ENCODE data around the gene PTCRA. TPM values are rescaled to one million over a fixed set of nuclear protein-coding genes. Genes with fewer than 3 reads are reported as not detected.

The PTCRA gene
- total and polyA plus RNA-seq, 2 donors from 2014 or later: not detected

DNA sequence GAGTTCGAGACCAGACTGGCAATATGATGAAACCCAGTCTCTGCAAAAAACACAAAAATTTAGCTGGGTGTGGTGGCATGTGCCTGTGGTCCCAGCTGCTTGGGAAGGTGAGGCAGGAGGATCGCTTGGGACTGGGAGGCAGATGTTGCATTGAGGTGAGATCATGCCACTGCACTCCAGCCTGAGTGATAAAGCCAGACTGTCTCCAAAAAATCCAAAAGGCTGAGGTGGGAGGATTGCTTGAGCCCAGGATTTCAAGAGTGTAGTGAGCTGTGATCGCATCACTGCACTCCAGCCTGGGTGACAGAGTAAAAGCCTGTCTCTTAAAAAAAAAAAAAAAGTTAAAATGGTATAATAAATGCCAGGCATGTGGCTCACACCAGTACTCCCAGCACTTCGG, 1.3 kb upstream of the PTCRA start:
- Histone ChIP-seq H3K9ac (ENCODE audit: low read length in 3 of 3) (no peak overlapping the region), H3K9me3 (ENCODE audit: control insufficient read depth in 2 of 3, insufficient read depth in 1 of 3, low read length in 3 of 3) (no peaks in the 10 kb centered on the region), H3K4me3 (ENCODE audit: low read length in 3 of 3) (no peak overlapping the region), H3K27ac (ENCODE audit: low read depth in 2 of 2, low read length in 2 of 2) (no peak overlapping the region), H3K4me1 (ENCODE audit: control insufficient read depth in 2 of 3, insufficient read depth in 2 of 3, low read depth in 1 of 3, low read length in 3 of 3) (peaks cover 0 to 3% (median 0%) of the 10 kb centered on the region in 3 donors), H3K27me3 (ENCODE audit: control insufficient read depth, insufficient read depth, low read length) (no peaks in the 10 kb centered on the region), H3K36me3 (ENCODE audit: control insufficient read depth in 2 of 3, insufficient read depth in 3 of 3, low read length in 3 of 3) (no peaks in the 10 kb centered on the region)
- TF ChIP-seq, protein P1, sequence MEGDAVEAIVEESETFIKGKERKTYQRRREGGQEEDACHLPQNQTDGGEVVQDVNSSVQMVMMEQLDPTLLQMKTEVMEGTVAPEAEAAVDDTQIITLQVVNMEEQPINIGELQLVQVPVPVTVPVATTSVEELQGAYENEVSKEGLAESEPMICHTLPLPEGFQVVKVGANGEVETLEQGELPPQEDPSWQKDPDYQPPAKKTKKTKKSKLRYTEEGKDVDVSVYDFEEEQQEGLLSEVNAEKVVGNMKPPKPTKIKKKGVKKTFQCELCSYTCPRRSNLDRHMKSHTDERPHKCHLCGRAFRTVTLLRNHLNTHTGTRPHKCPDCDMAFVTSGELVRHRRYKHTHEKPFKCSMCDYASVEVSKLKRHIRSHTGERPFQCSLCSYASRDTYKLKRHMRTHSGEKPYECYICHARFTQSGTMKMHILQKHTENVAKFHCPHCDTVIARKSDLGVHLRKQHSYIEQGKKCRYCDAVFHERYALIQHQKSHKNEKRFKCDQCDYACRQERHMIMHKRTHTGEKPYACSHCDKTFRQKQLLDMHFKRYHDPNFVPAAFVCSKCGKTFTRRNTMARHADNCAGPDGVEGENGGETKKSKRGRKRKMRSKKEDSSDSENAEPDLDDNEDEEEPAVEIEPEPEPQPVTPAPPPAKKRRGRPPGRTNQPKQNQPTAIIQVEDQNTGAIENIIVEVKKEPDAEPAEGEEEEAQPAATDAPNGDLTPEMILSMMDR (IDR thresholded peaks at IDR 0.05; ENCODE audit: borderline replicate concordance, extremely low read depth, insufficient read depth): no peak
- no peak for DNase-seq
- no peak for FAIRE-seq
- intact Hi-C loops (cut with DNase I): no loop called here

DNA sequence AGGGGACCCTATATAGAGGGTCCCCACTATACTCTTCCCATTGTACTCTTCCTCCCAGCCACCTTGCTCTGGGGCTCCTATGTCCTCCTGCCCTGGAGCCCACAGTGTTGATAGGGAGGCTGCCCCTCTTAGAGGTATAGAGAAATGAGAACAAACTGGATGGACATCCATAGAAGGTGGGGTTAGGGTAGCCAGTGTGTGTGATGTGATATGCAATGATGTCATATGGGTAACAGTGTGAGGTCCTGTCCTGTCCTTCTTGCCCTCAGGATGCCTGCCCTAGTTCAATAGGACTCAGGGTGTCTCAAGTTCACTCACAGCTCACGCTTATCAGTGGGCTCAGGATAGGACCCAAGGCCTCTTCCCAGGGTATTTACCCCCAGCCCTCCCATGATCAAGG, 435 bp downstream of the PTCRA start:
- no peak for FAIRE-seq
- no peaks in the 10 kb centered on the region for H3K27me3 ChIP-seq (ENCODE audit: control insufficient read depth, insufficient read depth, low read length)

DNA sequence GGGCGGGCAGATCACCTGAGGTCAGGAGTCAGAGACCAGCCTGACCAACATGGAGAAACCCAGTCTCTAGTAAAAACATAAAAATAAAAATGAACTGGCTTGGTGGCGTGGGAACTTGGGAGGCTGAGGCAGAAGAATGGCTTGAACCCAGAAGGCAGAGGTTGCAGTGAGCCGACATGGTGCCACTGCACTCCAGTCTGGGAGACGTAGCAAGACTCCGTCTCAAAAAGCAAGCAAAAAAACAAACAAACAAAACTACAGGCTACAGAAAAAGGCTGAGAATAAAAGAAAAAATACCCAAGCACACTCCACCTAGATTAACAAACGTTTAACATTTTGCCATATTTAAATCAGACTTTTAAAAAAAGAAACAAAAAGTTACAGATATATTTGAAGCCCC, 5.9 kb downstream of the PTCRA start:
- DNase-seq (peak in 1 of 5 donors; percentile 3), FAIRE-seq (no peak)
- H3K4me3 ChIP-seq (ENCODE audit: low read length in 3 of 3): no peak overlapping the region
- TF ChIP-seq, protein P1 (IDR thresholded peaks at IDR 0.05; ENCODE audit: borderline replicate concordance, extremely low read depth, insufficient read depth): no peak
- no peak overlapping the region for H3K27ac ChIP-seq (ENCODE audit: low read depth in 2 of 2, low read length in 2 of 2)
- intact Hi-C loops (cut with DNase I): no loop called here
- H3K4me1 ChIP-seq (ENCODE audit: control insufficient read depth in 2 of 3, insufficient read depth in 2 of 3, low read depth in 1 of 3, low read length in 3 of 3): peaks cover 0 to 4% (median 0%) of the 10 kb centered on the region in 3 donors
- no peak overlapping the region for H3K9ac ChIP-seq (ENCODE audit: low read length in 3 of 3)
- no peaks in the 10 kb centered on the region for H3K9me3 ChIP-seq (ENCODE audit: control insufficient read depth in 2 of 3, insufficient read depth in 1 of 3, low read length in 3 of 3)
- H3K36me3 ChIP-seq (ENCODE audit: control insufficient read depth in 2 of 3, insufficient read depth in 3 of 3, low read length in 3 of 3): no peaks in the 10 kb centered on the region
- no peaks in the 10 kb centered on the region for H3K27me3 ChIP-seq (ENCODE audit: control insufficient read depth, insufficient read depth, low read length)

More for the DNA sequence above, 435 bp downstream of the PTCRA start:
- no peak overlapping the region for H3K9ac ChIP-seq (ENCODE audit: low read length in 3 of 3)
- peaks cover 0 to 3% (median 0%) of the 10 kb centered on the region in 3 donors for H3K4me1 ChIP-seq (ENCODE audit: control insufficient read depth in 2 of 3, insufficient read depth in 2 of 3, low read depth in 1 of 3, low read length in 3 of 3)
- DNase-seq: no peak
- TF ChIP-seq, protein P1 (IDR thresholded peaks at IDR 0.05; ENCODE audit: borderline replicate concordance, extremely low read depth, insufficient read depth): no peak
- intact Hi-C loops (cut with DNase I): no loop called here
- no peak overlapping the region for H3K4me3 ChIP-seq (ENCODE audit: low read length in 3 of 3)
- no peak overlapping the region for H3K27ac ChIP-seq (ENCODE audit: low read depth in 2 of 2, low read length in 2 of 2)
- H3K9me3 ChIP-seq (ENCODE audit: control insufficient read depth in 2 of 3, insufficient read depth in 1 of 3, low read length in 3 of 3): no peaks in the 10 kb centered on the region
- H3K36me3 ChIP-seq (ENCODE audit: control insufficient read depth in 2 of 3, insufficient read depth in 3 of 3, low read length in 3 of 3): no peaks in the 10 kb centered on the region

DNA sequence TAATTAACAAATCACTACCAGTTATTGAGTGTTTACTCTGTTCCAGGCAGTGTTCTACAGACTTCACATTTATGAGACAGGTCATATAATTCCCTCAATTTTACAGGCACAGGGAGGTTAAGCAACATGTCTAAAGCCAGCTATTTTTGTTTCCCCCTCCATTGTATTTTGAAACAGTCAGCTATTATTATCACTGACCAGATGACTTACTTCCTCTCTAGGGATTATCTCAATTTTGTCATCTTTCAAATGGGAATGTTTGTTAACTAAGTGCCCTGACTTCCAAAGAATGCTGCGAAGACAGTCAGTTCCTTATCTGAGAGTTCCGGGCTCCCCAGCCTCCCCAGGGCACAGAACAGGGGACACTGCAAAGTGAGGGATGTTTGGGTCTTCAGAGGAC, 7.8 kb downstream of the PTCRA start:
- H3K4me1 ChIP-seq (ENCODE audit: control insufficient read depth in 2 of 3, insufficient read depth in 2 of 3, low read depth in 1 of 3, low read length in 3 of 3): peaks cover 0 to 4% (median 0%) of the 10 kb centered on the region in 3 donors
- H3K27ac ChIP-seq (ENCODE audit: low read depth in 2 of 2, low read length in 2 of 2): no peak overlapping the region
- no peaks in the 10 kb centered on the region for H3K36me3 ChIP-seq (ENCODE audit: control insufficient read depth in 2 of 3, insufficient read depth in 3 of 3, low read length in 3 of 3)
- H3K27me3 ChIP-seq (ENCODE audit: control insufficient read depth, insufficient read depth, low read length): no peaks in the 10 kb centered on the region
- no peak for DNase-seq
- intact Hi-C loops (cut with DNase I): no loop called here
- TF ChIP-seq, protein P1 (IDR thresholded peaks at IDR 0.05; ENCODE audit: borderline replicate concordance, extremely low read depth, insufficient read depth): no peak
- no peaks in the 10 kb centered on the region for H3K9me3 ChIP-seq (ENCODE audit: control insufficient read depth in 2 of 3, insufficient read depth in 1 of 3, low read length in 3 of 3)
- no peak overlapping the region for H3K4me3 ChIP-seq (ENCODE audit: low read length in 3 of 3)
- FAIRE-seq: no peak
- H3K9ac ChIP-seq (ENCODE audit: low read length in 3 of 3): no peak overlapping the region
